HepG2 (cell line): ENCODE data around the gene EXOC7. TPM values are rescaled to one million over a fixed set of nuclear protein-coding genes. Genes with fewer than 3 reads are reported as not detected.

Experiments
- ATAC-seq: fragments of 200-7000 bp; cut with Tn5 transposase; 3 replicates; pipeline ENCODE4 v1.9.1; 2020; ENCODE audit warnings: mild to moderate bottlenecking, moderate library complexity
- BruUV-seq: library from RNA; stranded (reverse); fragments of 400-500 nt; replicated peaks from 2 replicates; lab custom pipeline; 2021; lab: Mats Ljungman, UMichigan
- CTCF ChIA-PET: fragments of 300-600 bp; formaldehyde crosslinking; extraction: SDS; loops from one replicate; lab custom pipeline; 2021; ENCODE audit warnings: low total read pairs, inconsistent platforms, low intra/inter-chr PET ratio; lab: Yijun Ruan, JAX
- POLR2A ChIA-PET: fragments of 350-600 bp; sonication (Branson Sonifier 250); formaldehyde crosslinking; loops from one replicate; lab custom pipeline; 2020; ENCODE audit warnings: antibody characterized with exemption, inconsistent platforms; lab: Yijun Ruan, JAX
- DNase-seq: peaks from one replicate; pipeline ENCODE4 v3.0.0-alpha.2; 2015; ENCODE audit warnings: low spot score
- FAIRE-seq: peaks from 3 replicates; lab custom pipeline; 2011; peaks lifted over from hg19 to GRCh38; lab: Jason Lieb, UNC
- H2AFZ ChIP-seq: one replicate; pipeline ENCODE4 v1.6.1; 2011; ENCODE audit warnings: low read length, inconsistent platforms
- H3K27ac ChIP-seq: fragments of 300-600 bp; 3 replicates; pipeline ENCODE4 v1.8.0; 2011; ENCODE audit warnings: mixed run types, mild to moderate bottlenecking, mixed read lengths, low read length, inconsistent platforms; ENCODE audit not compliant: insufficient read depth; ENCODE audit errors: extremely low read length
- H3K27me3 ChIP-seq, 2 experiments: fragments of 200-600 bp in 1 of 2; 2 replicates in 1 of 2; 3 replicates in 1 of 2; pipeline versions ENCODE4 v1.6.0 to v1.8.0; 2011; ENCODE audit warnings: low read length in 2 of 2, mild to moderate bottlenecking in 2 of 2, moderate library complexity in 2 of 2, inconsistent platforms in 1 of 2; ENCODE audit not compliant: insufficient read depth in 2 of 2, control insufficient read depth in 1 of 2
- H3K36me3 ChIP-seq, 2 experiments: fragments of 200-600 bp in 1 of 2; replicated peaks in 1 of 2; 2 replicates in 1 of 2; 3 replicates in 1 of 2; pipeline versions ENCODE4 v1.5.1 to v1.8.0; 2011; ENCODE audit warnings: low read length in 2 of 2, inconsistent platforms in 1 of 2; ENCODE audit not compliant: insufficient read depth in 2 of 2, control insufficient read depth in 1 of 2
- H3K4me1 ChIP-seq: 2 replicates; pipeline ENCODE4 v1.5.1; 2012; ENCODE audit warnings: low read length, inconsistent platforms; ENCODE audit not compliant: insufficient read depth
- H3K4me2 ChIP-seq: 2 replicates; pipeline ENCODE4 v1.6.0; 2011; ENCODE audit warnings: low read depth, low read length, inconsistent platforms
- H3K4me3 ChIP-seq, 3 experiments: fragments of 200-600 bp in 1 of 3; sonication (generic), shearing (Covaris generic) in 1 of 3; replicated peaks in 1 of 3; 2 replicates each; pipeline ENCODE4 v1.5.1; 2011 to 2016; ENCODE audit warnings: low read length in 3 of 3, inconsistent platforms in 2 of 3, low read depth in 2 of 3, mild to moderate bottlenecking in 2 of 3, control low read depth in 1 of 3, mixed read lengths in 1 of 3; ENCODE audit not compliant: insufficient read depth in 1 of 3
- H3K79me2 ChIP-seq: one replicate; pipeline ENCODE4 v1.6.1; 2011; ENCODE audit warnings: low read length, inconsistent platforms; ENCODE audit not compliant: insufficient read depth
- H3K9ac ChIP-seq: 2 replicates; pipeline ENCODE4 v1.6.0; 2011; ENCODE audit warnings: mild to moderate bottlenecking, low read depth, low read length, inconsistent platforms; ENCODE audit not compliant: insufficient read depth
- H3K9me3 ChIP-seq: 2 replicates; pipeline ENCODE4 v1.5.1; 2012; ENCODE audit warnings: mild to moderate bottlenecking, low read length
- H4K20me1 ChIP-seq: 2 replicates; pipeline ENCODE4 v1.6.0; 2011; ENCODE audit warnings: inconsistent platforms, mild to moderate bottlenecking, low read length, moderate library complexity; ENCODE audit not compliant: insufficient read depth
- ARNT2 ChIP-seq: sonication (generic); formaldehyde crosslinking; IDR thresholded peaks from 2 replicates; pipeline ENCODE4 v1.8.0; 2022; ENCODE audit warnings: mild to moderate bottlenecking, low read depth, missing genetic modification reagents, moderate library complexity
- FOXP1 ChIP-seq, 2 experiments: fragments of 450-650 bp in 1 of 2; IDR thresholded peaks; 2 replicates each; pipeline ENCODE4 v1.6.1; 2017 to 2018; ENCODE audit warnings: antibody characterized with exemption in 1 of 2
- MBNL3 ChIP-seq: fragments of 250-450 bp; sonication (Bioruptor Pico); conservative IDR thresholded peaks from 2 replicates; pipeline ENCODE4 v1.8.0; 2022; ENCODE audit warnings: mild to moderate bottlenecking, inconsistent platforms
- MXD1 ChIP-seq: sonication (generic); formaldehyde crosslinking; IDR thresholded peaks from 2 replicates; pipeline ENCODE4 v1.4.0; 2020; ENCODE audit warnings: mild to moderate bottlenecking, missing genetic modification reagents
- SAP130 ChIP-seq: IDR thresholded peaks from 2 replicates; pipeline ENCODE4 v1.6.1; 2016; ENCODE audit warnings: low read depth
- ZNF121 ChIP-seq: sonication (generic); formaldehyde crosslinking; IDR thresholded peaks from 2 replicates; pipeline ENCODE4 v1.5.0; 2020; ENCODE audit warnings: mild to moderate bottlenecking, missing genetic modification reagents
- ZNF333 ChIP-seq: sonication (generic); formaldehyde crosslinking; IDR thresholded peaks from 2 replicates; pipeline ENCODE4 v1.4.0; 2020; ENCODE audit warnings: mild to moderate bottlenecking, missing genetic modification reagents, borderline replicate concordance
- ZNF790 ChIP-seq: sonication (generic); formaldehyde crosslinking; IDR thresholded peaks from 2 replicates; pipeline ENCODE4 v1.8.0; 2022; ENCODE audit warnings: missing genetic modification reagents, mild to moderate bottlenecking, borderline replicate concordance
- WGBS: methylation state at CpG from one replicate; pipeline ENCODE4 v1.1.6; 2017; ENCODE audit warnings: low lambda C conversion rate; 5-methylcytosine and 5-hydroxymethylcytosine counted together
- in situ Hi-C: cut with HindIII; loops from 2 replicates; pipeline ENCODE4 v1.10.0; 2017; ENCODE audit warnings: low pct_unique_long_range_greater_than_20kb; ENCODE audit not compliant: extremely low pct_ligation_motif_present
- intact Hi-C: fragments of 100-400 bp; cut with micrococcal nuclease; formaldehyde crosslinking; loops from one replicate; pipeline ENCODE4 v1.10.0; 2022; ENCODE audit not compliant: unreplicated experiment
- polyA plus RNA-seq, 8 experiments: library from polyadenylated mRNA; depleted of rRNA in 3 of 8; stranded (reverse) in 7 of 8; unstranded in 1 of 8; fragments of >200 nt; fragmentation: Illumina TruSeq in 4 of 8; extraction: Trizol in 4 of 8; gene quantifications; 2 replicates each; pipeline versions ENCODE4 v1.2.1 to v1.2.3, GENCODE V29; 2011 to 2016; ENCODE audit warnings: low read depth in 4 of 8, missing spikeins in 1 of 8, mixed read lengths in 1 of 8; ENCODE audit not compliant: insufficient read depth in 1 of 8
- total RNA-seq, 5 experiments: library from RNA; depleted of rRNA; stranded (reverse); fragments of >200 nt; fragmentation: Illumina TruSeq; extraction: Trizol; gene quantifications; 2 replicates each; pipeline ENCODE4 v1.2.3, GENCODE V29; 2016; ENCODE audit warnings: low read depth in 1 of 5

EXOC7 gene
- total and polyA plus RNA-seq, 2 of the 13 experiments (the other 11 are each of a cell fraction or from before 2014, with no cell fraction given), result 86.9 to 116 TPM

GRCh38 chr17:76092526-76093413 lies 10.8 kb downstream of the EXOC7 start:
- Histone ChIP-seq H2AFZ (no peak overlapping the region), H3K4me2 (no peak overlapping the region), H3K9ac (no peak overlapping the region), H3K27ac (no peak overlapping the region), H3K27me3 (no peaks in the 10 kb centered on the region), H4K20me1 (no peaks in the 10 kb centered on the region), H3K4me3 (no peak overlapping the region), H3K9me3 (no peaks in the 10 kb centered on the region), H3K4me1 (no peaks in the 10 kb centered on the region), H3K79me2 (no peaks in the 10 kb centered on the region), H3K36me3 (peaks cover 61 to 90% of the 10 kb centered on the region in 2 experiments)
- BruUV-seq, result no TSS peak
- 97% methylated on average over 19 of the region's 20 CpGs for WGBS
- intact Hi-C loops, result no loop called here
- FAIRE-seq (no peak), ATAC-seq (no peak), DNase-seq (no peak)
- in situ Hi-C loops, result no loop called here
- ChIA-PET CTCF (no interaction called here), POLR2A (interaction anchor here (0.7 kb wide), 1 partner anchor 13 kb away, joined by 3 read pairs; the partner anchor contains the start of gene ZACN)
- TF ChIP-seq MBNL3 (CRISPR knock-in tag) (no peak), ZNF333 (no peak), FOXP1 (IDR thresholded peaks at IDR 0.05) (no peak), FOXP1 (CRISPR knock-in tag; IDR thresholded peaks at IDR 0.05) (no peak), ARNT2 (no peak), MXD1 (CRISPR knock-in tag) (no peak), ZNF121 (CRISPR knock-in tag) (no peak), SAP130 (CRISPR knock-in tag) (no peak), ZNF790 (no peak)
